ENCODE data around the gene MSI2.

Gene MSI2

GRCh38 chr17:57553991-57554825 lies 297.9 kb downstream of the MSI2 start:
- DNase-seq (ENCODE audit: low read depth, low spot score): no peak

DNA sequence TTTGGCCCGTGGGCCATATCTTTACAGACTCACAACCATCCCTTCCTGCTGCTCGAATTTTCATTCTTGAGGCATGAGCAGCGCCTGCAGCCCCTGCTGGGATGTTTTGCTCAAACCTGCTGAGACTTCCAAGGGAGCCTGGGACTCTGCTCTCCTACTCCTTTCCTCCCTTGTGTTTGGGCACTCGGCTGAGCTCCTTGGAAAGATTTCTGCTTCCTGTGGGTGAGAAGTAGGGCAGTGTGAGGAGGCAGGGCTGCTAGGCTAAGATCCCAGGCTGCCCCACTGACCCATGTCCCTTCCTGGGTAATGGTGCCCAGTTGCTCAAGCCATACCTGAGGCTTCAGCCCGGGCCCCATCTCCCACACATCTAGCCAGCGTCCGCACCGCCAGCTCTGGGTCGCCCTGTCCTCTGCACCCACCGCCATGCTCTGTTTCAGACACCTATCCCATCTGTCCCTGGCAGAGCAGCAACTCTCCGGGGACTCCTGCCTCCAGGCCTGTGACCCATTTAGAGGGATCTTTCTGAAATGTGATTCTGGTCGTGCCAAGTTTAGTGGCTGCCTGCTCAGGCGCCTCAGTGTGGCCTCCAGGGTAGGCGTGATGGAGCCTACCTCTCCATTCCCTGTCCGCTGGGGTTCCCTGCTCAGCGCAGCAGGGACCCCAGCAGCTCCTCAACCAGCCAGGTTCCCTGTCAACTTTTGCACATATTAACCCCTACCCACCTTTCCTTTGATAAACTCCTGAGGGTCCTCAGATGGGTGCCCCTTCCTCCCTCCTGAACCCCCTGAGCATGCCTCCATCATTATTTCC lies 298.7 kb downstream of the MSI2 start:
- no peak for DNase-seq (ENCODE audit: low read depth, low spot score)

GRCh38 chr17:57555636-57556175 lies 299.4 kb downstream of the MSI2 start:
- no peak for DNase-seq (ENCODE audit: low read depth, low spot score)

GRCh38 chr17:57556320-57556719 lies 300.0 kb downstream of the MSI2 start:
- no peak for DNase-seq (ENCODE audit: low read depth, low spot score)

DNA sequence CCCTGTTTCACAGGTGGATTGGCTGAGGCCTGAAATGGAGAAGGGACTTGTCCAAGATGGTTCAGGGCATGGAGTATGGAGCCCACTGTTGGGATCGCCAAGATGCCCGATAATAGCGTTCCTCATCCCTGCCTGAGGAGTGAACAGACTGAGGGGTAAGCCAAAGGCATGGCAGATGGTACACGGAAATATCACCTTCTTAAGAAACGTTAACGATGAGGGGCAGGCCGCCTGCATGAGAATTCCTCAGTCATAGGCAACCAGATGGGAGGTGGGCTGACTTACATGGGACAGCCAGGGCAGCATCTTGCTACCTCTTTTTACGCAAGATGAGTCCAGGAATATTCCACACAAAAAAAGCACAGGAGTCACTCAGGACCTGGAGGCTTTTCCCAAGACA lies 300.7 kb downstream of the MSI2 start:
- no peak for DNase-seq (ENCODE audit: low read depth, low spot score)

- no peak for DNase-seq (ENCODE audit: low read depth, low spot score)
Measured at GRCh38 chr17:57557416-57557815, 301.1 kb downstream of the MSI2 start.

DNA sequence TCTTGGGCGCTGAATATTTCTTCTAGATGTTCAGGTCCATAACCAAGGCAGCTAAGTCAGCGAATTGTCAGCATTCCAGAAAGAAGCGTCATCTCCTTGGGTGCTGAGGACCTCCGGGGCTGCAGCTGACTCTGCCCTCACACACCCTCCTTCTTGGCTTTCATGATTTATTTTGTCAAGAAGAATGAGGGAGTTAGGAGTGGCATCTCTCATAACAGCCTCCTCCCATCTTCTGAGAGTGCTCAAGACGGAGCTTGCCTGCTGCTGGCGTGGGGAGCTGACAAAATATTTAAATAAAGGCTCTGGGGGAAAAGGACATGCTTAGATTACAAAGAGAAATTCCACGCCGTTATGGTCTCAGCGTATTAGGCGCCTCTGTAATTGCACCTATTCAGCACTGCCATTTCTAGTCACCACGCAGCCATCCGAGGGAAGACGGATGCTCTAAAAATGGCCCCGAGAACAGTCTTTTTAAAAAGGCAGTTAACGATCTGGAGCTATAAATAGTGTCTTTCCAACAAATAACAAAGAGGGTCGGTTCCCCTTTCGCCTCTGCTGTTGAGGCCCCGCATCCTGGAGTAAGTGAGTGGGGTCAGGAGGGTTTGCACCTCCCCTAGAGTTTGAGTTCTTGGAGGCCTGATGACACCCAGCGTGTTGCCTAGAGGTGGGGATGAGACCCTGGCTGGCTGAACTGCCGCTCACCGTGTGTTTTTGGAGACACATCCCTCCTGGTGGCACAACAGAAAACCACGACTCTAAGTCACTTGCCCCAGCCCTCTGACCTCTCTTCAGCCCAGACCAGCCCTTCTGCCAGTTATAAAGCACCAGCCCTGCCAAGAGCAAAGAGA lies 301.7 kb downstream of the MSI2 start:
- peak; percentile 25 for DNase-seq (ENCODE audit: low read depth, low spot score)

- no peak for DNase-seq (ENCODE audit: low read depth, low spot score)
Measured at GRCh38 chr17:57559226-57559625, 302.9 kb downstream of the MSI2 start.

- DNase-seq (ENCODE audit: low read depth, low spot score): no peak
Measured at GRCh38 chr17:57559634-57560318, 303.5 kb downstream of the MSI2 start.

DNA sequence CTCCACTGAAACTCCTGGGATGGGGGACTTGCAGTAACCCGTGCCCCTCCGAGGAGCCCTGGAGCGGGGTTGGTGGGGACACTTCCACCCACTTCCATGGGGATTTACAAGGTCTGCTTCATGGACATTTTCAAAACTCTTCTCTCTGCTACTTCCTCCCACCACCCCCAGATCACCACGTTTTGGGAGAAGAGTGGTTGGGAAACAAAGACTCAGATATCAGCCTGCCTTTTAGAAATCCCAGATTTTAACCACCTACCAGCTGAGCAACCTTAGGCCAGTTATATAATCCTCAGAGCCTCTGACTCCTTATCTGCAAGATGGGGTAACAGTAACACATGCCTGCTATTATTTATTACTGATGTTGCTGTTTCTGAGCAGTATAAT lies 304.0 kb downstream of the MSI2 start:
- no peak for DNase-seq (ENCODE audit: low read depth, low spot score)

DNA sequence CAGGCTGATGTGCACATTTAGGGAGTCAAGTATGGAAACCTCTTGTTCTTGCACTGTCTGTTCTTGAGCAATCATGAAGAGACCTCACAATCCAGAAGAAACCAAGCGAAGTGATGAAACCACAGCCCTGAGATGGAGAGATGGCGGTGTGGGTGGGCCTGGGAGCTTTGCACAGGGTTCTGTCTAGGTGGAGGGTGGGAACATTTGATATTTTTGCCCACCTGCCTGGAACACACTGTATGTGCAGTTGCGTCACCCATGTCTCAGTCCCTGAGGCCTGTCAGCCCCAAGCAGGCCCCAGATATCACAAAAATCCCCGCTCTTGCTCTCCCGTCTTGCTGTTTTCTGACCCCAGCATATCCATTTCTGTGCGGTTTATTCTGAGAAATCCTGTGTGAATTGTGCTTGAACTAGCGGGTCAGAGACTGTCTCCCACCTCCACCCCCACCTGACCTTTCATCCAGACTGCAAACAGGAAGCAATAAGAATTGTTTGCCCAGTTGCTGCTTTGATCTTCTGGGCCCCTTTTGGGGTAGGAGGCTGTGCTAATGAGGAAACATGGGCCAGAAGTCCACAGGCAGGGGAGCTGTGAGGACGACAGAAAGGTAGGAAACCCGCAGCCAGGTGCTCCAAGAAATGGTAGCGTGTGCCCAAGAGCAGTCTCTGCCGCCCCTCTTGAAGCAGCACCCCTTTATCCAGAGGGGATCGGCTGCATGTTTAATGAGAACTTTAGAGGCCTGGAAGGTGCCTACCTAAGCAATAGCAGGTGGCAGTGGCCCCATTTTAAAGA lies 304.9 kb downstream of the MSI2 start:
- DNase-seq (ENCODE audit: low read depth, low spot score): no peak

- DNase-seq (ENCODE audit: low read depth, low spot score): no peak
Measured at GRCh38 chr17:57562184-57562698, 305.9 kb downstream of the MSI2 start.

- DNase-seq (ENCODE audit: low read depth, low spot score): no peak
Measured at GRCh38 chr17:57563958-57564357, 307.6 kb downstream of the MSI2 start.

DNA sequence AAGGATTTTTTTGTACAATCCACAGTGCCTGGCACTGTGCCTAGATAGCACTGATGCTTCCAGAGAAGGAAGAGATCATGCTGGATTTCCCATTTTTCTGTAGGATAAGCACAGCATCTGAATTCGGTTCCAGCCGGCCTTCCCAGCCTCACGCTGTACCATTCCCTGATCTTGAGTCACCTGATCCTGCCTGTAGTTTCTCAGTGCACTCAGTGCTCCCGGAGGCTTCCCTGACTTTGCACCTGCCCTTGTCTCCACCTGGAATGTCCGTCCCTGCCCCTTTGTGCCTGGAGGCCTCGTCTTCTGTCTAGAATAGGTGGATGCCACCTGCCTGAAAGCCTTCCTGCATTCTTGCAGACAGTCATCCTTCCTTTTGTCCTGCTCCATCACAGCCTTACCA lies 308.9 kb downstream of the MSI2 start:
- DNase-seq (ENCODE audit: low read depth, low spot score): no peak

DNA sequence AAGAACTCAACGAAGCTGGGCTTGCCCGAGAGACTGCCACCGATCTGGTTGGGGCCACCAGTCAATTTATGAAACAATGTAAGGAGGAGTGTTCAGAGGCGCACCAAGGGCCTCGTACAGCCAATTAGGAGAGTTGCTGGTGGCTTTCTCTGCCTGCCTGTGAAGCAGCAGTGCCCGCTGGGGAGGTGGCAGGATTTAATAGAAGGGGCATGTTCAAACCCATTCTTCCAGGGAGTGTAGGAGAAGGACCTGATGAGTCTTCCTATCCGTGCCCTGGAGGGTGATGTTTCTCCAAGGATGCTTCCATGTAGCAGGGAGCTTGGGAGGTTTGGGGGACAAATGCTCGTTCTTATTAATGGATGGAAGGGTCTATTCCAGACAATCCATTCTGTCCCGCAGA lies 310.4 kb downstream of the MSI2 start:
- no peak for DNase-seq (ENCODE audit: low read depth, low spot score)

DNA sequence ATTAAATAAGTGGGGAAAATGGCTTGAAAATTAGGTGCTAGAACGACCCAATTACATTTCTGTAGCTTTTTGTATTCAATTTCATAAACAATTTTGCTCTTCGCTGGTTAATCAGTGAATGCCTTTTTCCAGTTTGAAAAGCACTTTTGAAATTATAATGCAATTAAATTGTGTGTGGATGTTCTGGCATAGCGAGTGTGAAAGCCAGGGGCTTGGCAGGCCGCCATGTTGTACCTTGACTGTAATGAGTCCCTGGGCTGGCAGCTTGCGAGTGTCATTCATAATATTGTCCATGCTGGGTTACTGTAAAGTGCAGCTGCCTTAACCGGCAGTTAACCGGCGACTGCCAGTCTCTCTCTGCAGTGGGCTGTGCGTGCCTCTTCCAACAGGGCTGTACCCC lies 310.9 kb downstream of the MSI2 start:
- DNase-seq (ENCODE audit: low read depth, low spot score): no peak

DNA sequence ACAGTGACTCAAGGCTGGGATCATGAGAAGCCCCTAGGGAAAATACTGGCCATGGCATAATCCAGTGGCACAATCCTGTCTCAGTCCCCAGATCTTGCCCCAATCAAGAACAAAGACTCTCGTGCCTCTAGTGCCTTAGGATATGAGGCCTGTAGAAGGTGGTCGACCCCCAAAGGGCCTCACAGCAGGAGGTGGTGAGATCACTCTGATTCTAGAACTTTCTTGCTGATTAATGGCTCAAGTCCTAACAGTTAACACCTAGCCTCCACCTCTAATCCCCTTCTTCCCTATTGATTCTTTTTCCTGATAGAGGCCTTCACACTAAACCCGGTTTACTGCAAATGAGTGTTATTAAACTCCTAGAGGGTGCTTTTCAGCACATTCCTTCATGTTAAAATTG lies 312.0 kb downstream of the MSI2 start:
- no peak for DNase-seq (ENCODE audit: low read depth, low spot score)

- DNase-seq (ENCODE audit: low read depth, low spot score): no peak
Measured at GRCh38 chr17:57569021-57569420, 312.7 kb downstream of the MSI2 start.

GRCh38 chr17:57569853-57570252 lies 313.5 kb downstream of the MSI2 start:
- no peak for DNase-seq (ENCODE audit: low read depth, low spot score)

DNA sequence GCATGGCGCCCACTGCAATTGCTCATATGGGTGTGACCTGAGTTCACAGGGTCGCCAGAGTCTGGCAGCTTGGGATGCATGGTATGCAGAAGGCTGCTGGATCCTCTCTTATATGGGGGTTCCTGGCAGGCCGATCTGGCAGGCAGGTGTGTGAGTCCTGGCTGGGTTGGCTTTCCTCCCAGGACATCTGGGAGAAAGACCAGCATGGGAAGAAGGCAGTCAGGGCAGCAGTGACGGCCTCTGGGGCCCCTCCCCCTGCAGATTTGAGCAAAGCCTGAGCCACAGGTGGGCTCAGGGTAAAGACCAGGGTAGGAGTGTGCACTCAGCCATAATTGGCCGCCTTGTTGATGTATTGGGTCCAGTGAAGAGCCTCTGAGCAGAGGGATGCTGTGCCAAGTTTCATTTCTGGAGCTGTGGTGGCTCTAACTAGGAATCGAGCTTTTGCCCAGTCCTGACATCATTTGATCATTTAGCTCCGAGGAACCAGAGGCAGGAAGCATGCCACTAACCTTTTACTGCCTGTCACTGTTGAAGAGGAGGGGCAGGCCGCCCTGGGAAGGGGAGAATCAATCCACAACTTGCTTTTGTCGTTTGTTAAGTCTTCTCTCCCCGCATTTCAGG lies 314.5 kb downstream of the MSI2 start:
- no peak for DNase-seq (ENCODE audit: low read depth, low spot score)
